IMR-90 (cell line): Measurements from ENCODE around the gene SUGCT. TPM values are rescaled to one million over a fixed set of nuclear protein-coding genes. Genes with fewer than 3 reads are reported as not detected.

Experiments used
- ATAC-seq: fragments of 200-7000 bp; cut with Tn5 transposase; 2 replicates; pipeline ENCODE4 v1.9.1; 2020; ENCODE audit warnings: low read depth, mild to moderate bottlenecking, moderate library complexity
- BruUV-seq: library from RNA; stranded (reverse); fragments of 400-500 nt; replicated peaks from 2 replicates; lab custom pipeline; 2021; lab: Mats Ljungman, UMichigan
- CTCF ChIA-PET: fragments of 300-600 bp; formaldehyde crosslinking; extraction: SDS; loops from one replicate; lab custom pipeline; 2021; ENCODE audit warnings: antibody characterized with exemption; lab: Yijun Ruan, JAX
- POLR2A ChIA-PET: fragments of 300-600 bp; sonication (Branson Sonifier 250); formaldehyde crosslinking; loops from one replicate; lab custom pipeline; 2022; ENCODE audit warnings: antibody characterized with exemption; ENCODE audit not compliant: unreplicated experiment; lab: Charles Lee
- DNase-seq: peaks from one replicate; pipeline ENCODE4 v3.0.0; 2013
- H2AFZ ChIP-seq: replicated peaks from 2 replicates; pipeline ENCODE3; 2013; ENCODE audit warnings: low read length, mild to moderate bottlenecking; ENCODE audit not compliant: poor library complexity
- H2AK5ac ChIP-seq: 2 replicates; pipeline ENCODE4 v1.6.1; 2013; ENCODE audit warnings: low read depth, low read length, inconsistent platforms
- H2AK9ac ChIP-seq: replicated peaks from 2 replicates; pipeline ENCODE3; 2013; ENCODE audit warnings: mild to moderate bottlenecking, low read depth, low read length, moderate library complexity; ENCODE audit not compliant: poor library complexity
- H2BK120ac ChIP-seq: 2 replicates; pipeline ENCODE4 v1.6.1; 2013; ENCODE audit warnings: low read depth, low read length, inconsistent platforms
- H2BK15ac ChIP-seq: 3 replicates; pipeline ENCODE4 v1.6.1; 2013; ENCODE audit warnings: low read depth, low read length, inconsistent platforms
- H2BK20ac ChIP-seq: 2 replicates; pipeline ENCODE4 v1.6.1; 2013; ENCODE audit warnings: low read depth, mild to moderate bottlenecking, inconsistent platforms, low read length, moderate library complexity
- H2BK5ac ChIP-seq: 2 replicates; pipeline ENCODE4 v1.6.1; 2013; ENCODE audit warnings: mild to moderate bottlenecking, low read depth, low read length, inconsistent platforms; ENCODE audit not compliant: poor library complexity, severe bottlenecking
- H3K14ac ChIP-seq: replicated peaks from 2 replicates; pipeline ENCODE4 v1.6.1; 2013; ENCODE audit warnings: low read depth, low read length, inconsistent platforms
- H3K18ac ChIP-seq: 2 replicates; pipeline ENCODE4 v1.6.1; 2013; ENCODE audit warnings: low read depth, low read length, control low read depth
- H3K23ac ChIP-seq: 2 replicates; pipeline ENCODE4 v1.6.1; 2013; ENCODE audit warnings: low read depth, low read length, inconsistent platforms
- H3K27ac ChIP-seq: 2 replicates; pipeline ENCODE4 v1.5.1; 2013; ENCODE audit warnings: mild to moderate bottlenecking, control low read depth, low read length; ENCODE audit not compliant: insufficient read depth
- H3K27me3 ChIP-seq: 2 replicates; pipeline ENCODE4 v1.6.1; 2013; ENCODE audit warnings: low read length; ENCODE audit not compliant: control insufficient read depth, insufficient read depth
- H3K36me3 ChIP-seq: 2 replicates; pipeline ENCODE4 v1.6.1; 2013; ENCODE audit warnings: low read length, mixed read lengths; ENCODE audit not compliant: control insufficient read depth, insufficient read depth
- H3K4ac ChIP-seq: 2 replicates; pipeline ENCODE4 v1.6.1; 2013; ENCODE audit warnings: low read depth, low read length, inconsistent platforms
- H3K4me1 ChIP-seq: 2 replicates; pipeline ENCODE4 v1.6.1; 2013; ENCODE audit warnings: low read length, mixed read lengths; ENCODE audit not compliant: control insufficient read depth, insufficient read depth
- H3K4me2 ChIP-seq: 2 replicates; pipeline ENCODE4 v1.6.1; 2013; ENCODE audit warnings: low read depth, mild to moderate bottlenecking, control low read depth, low read length, moderate library complexity
- H3K4me3 ChIP-seq: 2 replicates; pipeline ENCODE4 v1.5.1; 2013; ENCODE audit warnings: low read depth, mild to moderate bottlenecking, control low read depth, low read length, moderate library complexity; ENCODE audit not compliant: insufficient read depth
- H3K56ac ChIP-seq: 2 replicates; pipeline ENCODE4 v1.6.1; 2013; ENCODE audit warnings: low read length, inconsistent platforms; ENCODE audit not compliant: insufficient read depth; ENCODE audit errors: extremely low read depth
- H3K79me1 ChIP-seq, 2 experiments: 2 replicates each; pipeline ENCODE4 v1.6.1; 2013; ENCODE audit warnings: low read length in 2 of 2, inconsistent platforms in 1 of 2, low read depth in 1 of 2
- H3K9ac ChIP-seq: 2 replicates; pipeline ENCODE4 v1.6.1; 2013; ENCODE audit warnings: low read depth, low read length, control low read depth
- H3K9me1 ChIP-seq: 2 replicates; pipeline ENCODE4 v1.6.1; 2013; ENCODE audit warnings: low read length, inconsistent platforms; ENCODE audit not compliant: insufficient read depth
- H3K9me3 ChIP-seq: 2 replicates; pipeline ENCODE4 v1.6.1; 2013; ENCODE audit warnings: low read length; ENCODE audit not compliant: control insufficient read depth, insufficient read depth
- H4K20me1 ChIP-seq: 2 replicates; pipeline ENCODE4 v1.6.1; 2013; ENCODE audit warnings: low read length, inconsistent platforms; ENCODE audit not compliant: insufficient read depth
- H4K5ac ChIP-seq: 2 replicates; pipeline ENCODE4 v1.6.1; 2013; ENCODE audit warnings: mild to moderate bottlenecking, low read depth, low read length, control low read depth
- H4K8ac ChIP-seq, 2 experiments: 2 replicates each; pipeline ENCODE4 v1.6.1; 2013; ENCODE audit warnings: low read depth in 2 of 2, low read length in 2 of 2, control low read depth in 1 of 2, inconsistent platforms in 1 of 2
- H4K91ac ChIP-seq: 2 replicates; pipeline ENCODE4 v1.6.1; 2013; ENCODE audit warnings: low read depth, low read length, inconsistent platforms; ENCODE audit not compliant: insufficient read depth
- BHLHE40 ChIP-seq: fragments of 150-350 bp; IDR thresholded peaks from 2 replicates; pipeline ENCODE4 v1.6.1; 2016; ENCODE audit warnings: mild to moderate bottlenecking, low read depth, low read length
- CEBPB ChIP-seq: IDR thresholded peaks from 2 replicates; pipeline ENCODE4 v1.6.1; 2012; ENCODE audit warnings: low read depth, low read length, improper control_type of control experiment
- CHD1 ChIP-seq: IDR thresholded peaks from 2 replicates; pipeline ENCODE4 v1.6.1; 2012; ENCODE audit warnings: low read depth, low read length, improper control_type of control experiment
- CTCF ChIP-seq: conservative IDR thresholded peaks from 2 replicates; pipeline ENCODE4 v1.5.1; 2012; ENCODE audit warnings: mild to moderate bottlenecking, low read depth, low read length, improper control_type of control experiment
- ELK1 ChIP-seq: fragments of 150-350 bp; IDR thresholded peaks from 2 replicates; pipeline ENCODE4 v1.6.1; 2016; ENCODE audit warnings: low read depth, mild to moderate bottlenecking, low read length, moderate library complexity, borderline replicate concordance
- MAFK ChIP-seq: IDR thresholded peaks from 2 replicates; pipeline ENCODE4 v1.6.1; 2012; ENCODE audit warnings: low read depth, low read length, improper control_type of control experiment
- MAZ ChIP-seq: IDR thresholded peaks from 2 replicates; pipeline ENCODE4 v1.6.1; 2012; ENCODE audit warnings: low read depth, mild to moderate bottlenecking, low read length, improper control_type of control experiment, moderate library complexity, borderline replicate concordance
- MXI1 ChIP-seq: IDR thresholded peaks from 2 replicates; pipeline ENCODE4 v1.6.1; 2012; ENCODE audit warnings: low read depth, mild to moderate bottlenecking, low read length, moderate library complexity, borderline replicate concordance
- NFE2L2 ChIP-seq: fragments of 150-350 bp; IDR thresholded peaks from 2 replicates; pipeline ENCODE4 v1.6.1; 2016; ENCODE audit warnings: low read depth, mild to moderate bottlenecking, low read length
- RCOR1 ChIP-seq: IDR thresholded peaks from 2 replicates; pipeline ENCODE4 v1.6.1; 2012; ENCODE audit warnings: mild to moderate bottlenecking, low read length, improper control_type of control experiment; ENCODE audit not compliant: insufficient replicate concordance
- RFX5 ChIP-seq: IDR thresholded peaks from 2 replicates; pipeline ENCODE4 v1.8.0; 2012; ENCODE audit warnings: low read depth, mild to moderate bottlenecking, low read length, moderate library complexity
- SMC3 ChIP-seq: fragments of 150-350 bp; IDR thresholded peaks from 2 replicates; pipeline ENCODE4 v1.6.1; 2016; ENCODE audit warnings: low read depth, mild to moderate bottlenecking, antibody characterized with exemption, low read length, moderate library complexity
- USF2 ChIP-seq: fragments of 150-350 bp; IDR thresholded peaks from 2 replicates; pipeline ENCODE4 v1.6.1; 2017; ENCODE audit warnings: mild to moderate bottlenecking, antibody characterized with exemption, low read length, low read depth
- WGBS, 2 experiments: methylation state at CpG; one replicate each; pipeline versions ENCODE4 v1.1.5 to v1.1.7; 2013; ENCODE audit warnings: missing lambda C conversion rate in 2 of 2; ENCODE audit not compliant: insufficient read length in 1 of 2; ENCODE audit errors: extremely low coverage in 2 of 2; 5-methylcytosine and 5-hydroxymethylcytosine counted together
- dilution Hi-C: fragments of 300-500 bp; cut with HindIII; formaldehyde crosslinking; loops from one replicate; pipeline ENCODE4 v1.14.3; 2018; ENCODE audit warnings: low sequenced_read_pairs; ENCODE audit not compliant: unreplicated experiment
- in situ Hi-C: fragments of 300-500 bp; cut with MboI; formaldehyde crosslinking; loops from 3 replicates; pipeline ENCODE4 v1.14.3; 2019; ENCODE audit warnings: low sequenced_read_pairs, inconsistent platforms, mixed read lengths
- intact Hi-C: fragments of 100-400 bp; cut with micrococcal nuclease; formaldehyde crosslinking; loops from 2 replicates; pipeline ENCODE4 v1.10.0; 2022
- polyA plus RNA-seq, 3 experiments: library from polyadenylated mRNA; depleted of rRNA; stranded (reverse); fragments of >200 nt; gene quantifications; 2 replicates each; pipeline ENCODE4 v1.2.3, GENCODE V29; 2012; ENCODE audit warnings: low replicate concordance in 1 of 3
- total RNA-seq: library from RNA; depleted of rRNA; stranded (reverse); fragments of >200 nt; gene quantifications from 2 replicates; pipeline ENCODE4 v1.2.3, GENCODE V29; 2012

The SUGCT gene
- total and polyA plus RNA-seq, 2 of the 4 experiments (the other 2 are of a cell fraction) = 5.9 to 8.3 TPM

GRCh38 chr7:40580776-40581175 is 446.0 kb downstream of the SUGCT start:
- ATAC-seq (no peak), DNase-seq (no peak)
- no peaks in the 10 kb centered on the region for H3K79me1 ChIP-seq
- no peak overlapping the region for H3K9ac ChIP-seq
- no peak overlapping the region for H3K23ac ChIP-seq
- no peak overlapping the region for H3K14ac ChIP-seq
- no peak overlapping the region for H2BK5ac ChIP-seq
- no peaks in the 10 kb centered on the region; the same call in 1 of the 2 replicates for H3K9me3 ChIP-seq
- no peak overlapping the region for H2AK5ac ChIP-seq
- in situ Hi-C loops (no loop called here), dilution Hi-C loops (no loop called here), intact Hi-C loops (no loop called here)
- no peak overlapping the region for H4K5ac ChIP-seq
- CTCF ChIA-PET = no interaction called here
- H2AFZ ChIP-seq = no peak overlapping the region
- BruUV-seq = no TSS peak
- H4K91ac ChIP-seq = no peak overlapping the region
- no peak overlapping the region for H3K18ac ChIP-seq
- H3K4me3 ChIP-seq = no peak overlapping the region
- no peak overlapping the region for H3K27ac ChIP-seq
- peaks cover 9% of the 10 kb centered on the region for H3K4me1 ChIP-seq
- no peak overlapping the region for H2AK9ac ChIP-seq
- H2BK120ac ChIP-seq = no peak overlapping the region
- peaks cover 8% of the 10 kb centered on the region for H3K9me1 ChIP-seq
- 0 out of 3 replicates have a peak overlapping the region, but pooled peaks have one; percentile 81 for H2BK15ac ChIP-seq
- POLR2A ChIA-PET = no interaction called here
- no peak for TF ChIP-seq NFE2L2
- TF ChIP-seq RCOR1 = no peak
- TF ChIP-seq CHD1 = no peak
- no peak for TF ChIP-seq USF2
- TF ChIP-seq RFX5 = no peak
- no peak for TF ChIP-seq CTCF
- no peak for TF ChIP-seq ELK1
- TF ChIP-seq MAFK = no peak
- no peak for TF ChIP-seq BHLHE40
- no peak for TF ChIP-seq MXI1
- no peak for TF ChIP-seq SMC3
- no peak for TF ChIP-seq MAZ
- TF ChIP-seq CEBPB = no peak
- H2BK20ac ChIP-seq = no peak overlapping the region
- H3K36me3 ChIP-seq = no peaks in the 10 kb centered on the region
- H4K20me1 ChIP-seq = no peaks in the 10 kb centered on the region; the same call in 1 of the 2 replicates
- H3K4me2 ChIP-seq = no peak overlapping the region
- no CpG with 5 or more reads among the region's 4 CpGs for WGBS, 2 experiments
- H3K27me3 ChIP-seq = no peaks in the 10 kb centered on the region
- H4K8ac ChIP-seq = no peak overlapping the region
- H3K4ac ChIP-seq = no peak overlapping the region
- H3K56ac ChIP-seq = no peak overlapping the region
